SK-N-SH treated with all-trans-retinoic acid at 6 μM for 48 hours (cell line): Measurements from ENCODE around the gene NCF2.
A peak's percentile ranks its signal among the peaks of the same experiment; 100 is the strongest.

Source experiments
- ATAC-seq: fragments of 200-7000 bp; cut with Tn5 transposase; 3 replicates; pipeline ENCODE4 v1.9.1; 2020; ENCODE audit warnings: mild to moderate bottlenecking, moderate library complexity
- ARNTL ChIP-seq: fragments of 450-650 bp; formaldehyde crosslinking; IDR thresholded peaks from 2 replicates; pipeline ENCODE4 v1.5.0; 2020; ENCODE audit warnings: low read depth, mild to moderate bottlenecking, moderate library complexity, borderline replicate concordance
- BACH2 ChIP-seq: fragments of 250-450 bp; sonication (Bioruptor Pico); IDR thresholded peaks from 2 replicates; pipeline ENCODE4 v1.9.0; 2021; ENCODE audit warnings: mild to moderate bottlenecking, borderline replicate concordance
- CREB5 ChIP-seq: fragments of 250-450 bp; sonication (Bioruptor Pico); IDR thresholded peaks from 2 replicates; pipeline ENCODE4 v1.5.1; 2020; ENCODE audit warnings: low read depth, mild to moderate bottlenecking, moderate library complexity
- CSDC2 ChIP-seq: fragments of 250-450 bp; sonication (Bioruptor Pico); IDR thresholded peaks from 2 replicates; pipeline ENCODE4 v1.5.0; 2020; ENCODE audit warnings: mild to moderate bottlenecking, moderate library complexity
- CSRNP3 ChIP-seq: fragments of 250-450 bp; sonication (Bioruptor Pico); IDR thresholded peaks from 2 replicates; pipeline ENCODE4 v1.5.1; 2021; ENCODE audit warnings: mild to moderate bottlenecking, moderate library complexity
- ESRRG ChIP-seq: fragments of 250-450 bp; sonication (Bioruptor Pico); IDR thresholded peaks from 2 replicates; pipeline ENCODE4 v1.6.1; 2021; ENCODE audit warnings: mild to moderate bottlenecking
- GLIS3 ChIP-seq: fragments of 250-450 bp; sonication (Bioruptor Pico); IDR thresholded peaks from 2 replicates; pipeline ENCODE4 v1.5.0; 2020; ENCODE audit warnings: mild to moderate bottlenecking, moderate library complexity
- ISL1 ChIP-seq: fragments of 250-450 bp; sonication (Bioruptor Pico); IDR thresholded peaks from 2 replicates; pipeline ENCODE4 v2.1.2; 2022; ENCODE audit warnings: mild to moderate bottlenecking, moderate library complexity
- OSR1 ChIP-seq: fragments of 250-450 bp; sonication (Bioruptor Pico); IDR thresholded peaks from 2 replicates; pipeline ENCODE4 v1.8.0; 2022; ENCODE audit warnings: moderate library complexity, mild to moderate bottlenecking, inconsistent platforms
- PATZ1 ChIP-seq: fragments of 250-450 bp; sonication (Bioruptor Pico); IDR thresholded peaks from 2 replicates; pipeline ENCODE4 v1.8.0; 2020; ENCODE audit warnings: mild to moderate bottlenecking, moderate library complexity, borderline replicate concordance
- POU6F1 ChIP-seq: fragments of 250-450 bp; sonication (Bioruptor Pico); IDR thresholded peaks from 2 replicates; pipeline ENCODE4 v1.8.0; 2021; ENCODE audit warnings: low read depth, mild to moderate bottlenecking, moderate library complexity, borderline replicate concordance
- PPARA ChIP-seq: fragments of 250-450 bp; sonication (Bioruptor Pico); IDR thresholded peaks from 2 replicates; pipeline ENCODE4 v1.5.0; 2020; ENCODE audit warnings: mild to moderate bottlenecking, borderline replicate concordance
- RARB ChIP-seq: fragments of 250-450 bp; sonication (Bioruptor Pico); IDR thresholded peaks from 2 replicates; pipeline ENCODE4 v1.8.0; 2021; ENCODE audit warnings: mild to moderate bottlenecking, moderate library complexity
- SNAI2 ChIP-seq: fragments of 250-450 bp; sonication (Bioruptor Pico); IDR thresholded peaks from 2 replicates; pipeline ENCODE4 v1.5.0; 2020; ENCODE audit warnings: mild to moderate bottlenecking, moderate library complexity
- TCF4 ChIP-seq: fragments of 250-450 bp; sonication (Bioruptor Pico); IDR thresholded peaks from 2 replicates; pipeline ENCODE4 v1.8.0; 2021; ENCODE audit warnings: mild to moderate bottlenecking, moderate library complexity, borderline replicate concordance
- TOX ChIP-seq: fragments of 250-450 bp; sonication (Bioruptor Pico); IDR thresholded peaks from 2 replicates; pipeline ENCODE4 v1.8.0; 2021; ENCODE audit warnings: mild to moderate bottlenecking, moderate library complexity, borderline replicate concordance
- ZC3H10 ChIP-seq: fragments of 250-450 bp; sonication (Bioruptor Pico); IDR thresholded peaks from 2 replicates; pipeline ENCODE4 v1.5.1; 2021; ENCODE audit warnings: mild to moderate bottlenecking, moderate library complexity
- ZFP3 ChIP-seq: fragments of 250-450 bp; sonication (Bioruptor Pico); IDR thresholded peaks from 2 replicates; pipeline ENCODE4 v1.5.0; 2020; ENCODE audit warnings: mild to moderate bottlenecking, moderate library complexity
- ZFP30 ChIP-seq: fragments of 450-650 bp; formaldehyde crosslinking; IDR thresholded peaks from 2 replicates; pipeline ENCODE4 v1.5.0; 2022; ENCODE audit warnings: mild to moderate bottlenecking, moderate library complexity
- ZNF565 ChIP-seq: fragments of 450-650 bp; formaldehyde crosslinking; conservative IDR thresholded peaks from 2 replicates; pipeline ENCODE4 v1.5.0; 2020; ENCODE audit warnings: low read depth, mild to moderate bottlenecking, moderate library complexity
- ZNF70 ChIP-seq: fragments of 450-650 bp; formaldehyde crosslinking; IDR thresholded peaks from 2 replicates; pipeline ENCODE4 v1.5.0; 2020; ENCODE audit warnings: mild to moderate bottlenecking, moderate library complexity

Gene NCF2

GRCh38 chr1:183522104-183522503, 68.2 kb downstream of the NCF2 start:
- ATAC-seq = no peak
- TF ChIP-seq CREB5 (CRISPR knock-in tag) (no peak), ZNF565 (CRISPR knock-in tag) (no peak), ZNF70 (CRISPR knock-in tag) (no peak), ISL1 (no peak), ZC3H10 (no peak), TOX (CRISPR knock-in tag) (no peak), CSRNP3 (CRISPR knock-in tag) (no peak)

- no peak for ATAC-seq
- TF ChIP-seq TOX (CRISPR knock-in tag) = no peak
- no peak for TF ChIP-seq ZFP30 (CRISPR knock-in tag)
- no peak for TF ChIP-seq ZNF70 (CRISPR knock-in tag)
- TF ChIP-seq ESRRG (CRISPR knock-in tag) = no peak
- TF ChIP-seq ISL1 = no peak
- no peak for TF ChIP-seq ARNTL
- no peak for TF ChIP-seq PATZ1 (CRISPR knock-in tag)
- no peak for TF ChIP-seq BACH2 (CRISPR knock-in tag)
- TF ChIP-seq POU6F1 (CRISPR knock-in tag) = no peak
- TF ChIP-seq ZFP3 (CRISPR knock-in tag) = no peak
- no peak for TF ChIP-seq SNAI2 (CRISPR knock-in tag)
- no peak for TF ChIP-seq ZC3H10
- no peak for TF ChIP-seq PPARA
- no peak for TF ChIP-seq CSDC2 (CRISPR knock-in tag)
These were observed 69.9 kb downstream of the NCF2 start for GRCh38 chr1:183520379-183520778.

- ATAC-seq = no peak
- TF ChIP-seq ISL1 (no peak), ZC3H10 (peak; percentile 35; the same call in 1 of the 2 replicates)
- TF ChIP-seq, all 23 proteins: peak for 1
These were observed 72.9 kb downstream of the NCF2 start for GRCh38 chr1:183517401-183517800.

GRCh38 chr1:183516725-183517124, 73.5 kb downstream of the NCF2 start:
- TF ChIP-seq ZC3H10 (no peak), ZFP30 (CRISPR knock-in tag) (no peak), BACH2 (CRISPR knock-in tag) (no peak), CSRNP3 (CRISPR knock-in tag) (no peak), TOX (CRISPR knock-in tag) (no peak), OSR1 (no peak), PATZ1 (CRISPR knock-in tag) (no peak), ESRRG (CRISPR knock-in tag) (no peak), PPARA (no peak), CSDC2 (CRISPR knock-in tag) (no peak), GLIS3 (CRISPR knock-in tag) (no peak), TCF4 (CRISPR knock-in tag) (no peak), CREB5 (CRISPR knock-in tag) (no peak), ARNTL (no peak), SNAI2 (CRISPR knock-in tag) (no peak), RARB (CRISPR knock-in tag) (no peak)
- ATAC-seq = no peak
